ENCODE results near the gene ACO2. TPM values are rescaled to one million over a fixed set of nuclear protein-coding genes. Genes with fewer than 3 reads are reported as not detected.

ACO2 gene
- total and polyA plus RNA-seq, 2 of the 8 experiments (the other 6 are each of a cell fraction or from before 2014, with no cell fraction given): 52.8 to 75.4 TPM

DNA sequence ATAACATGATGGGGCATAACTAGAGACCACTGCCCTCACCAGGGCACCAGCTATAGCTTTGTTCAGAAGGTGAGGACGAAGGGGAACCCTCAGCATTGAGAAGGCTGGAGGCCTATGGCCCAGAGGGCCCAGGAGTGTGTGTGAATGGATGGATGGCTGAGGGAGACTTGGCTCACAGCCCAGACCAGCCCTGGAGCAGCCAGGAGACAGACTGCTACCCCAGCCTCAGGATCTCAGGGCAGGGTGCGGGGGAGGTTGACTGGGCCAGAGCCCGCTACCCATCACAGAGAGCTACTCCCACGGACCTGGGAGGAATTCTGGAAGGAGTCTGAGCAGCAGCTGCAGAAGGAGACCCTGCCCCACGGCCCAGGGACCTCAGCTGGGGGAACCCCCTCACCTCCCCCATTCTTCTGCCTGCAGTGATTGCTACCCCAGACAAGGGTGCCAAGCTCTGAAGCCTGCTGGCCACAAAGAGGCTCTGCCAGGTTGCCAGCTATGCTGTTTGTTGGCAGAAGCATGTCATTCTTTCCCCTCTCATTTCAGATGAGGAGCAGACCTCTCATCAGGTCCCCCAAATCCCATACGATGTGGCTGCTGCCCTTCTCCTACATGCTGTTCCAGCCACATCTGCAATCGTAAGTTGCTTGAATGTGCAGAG lies 86.5 kb downstream of the ACO2 start (continued):
- TF ChIP-seq KDM5A (IDR thresholded peaks at IDR 0.05; ENCODE audit: low read length): no peak
- no peak for TF ChIP-seq SP2 (IDR thresholded peaks at IDR 0.05; ENCODE audit: low read length)

Measured in H1 (cell line).